PFSK-1 (cell line): Measurements from ENCODE around the gene GSDMA.

ENCODE experiments used
- POLR2AphosphoS5 ChIP-seq: IDR thresholded peaks from 2 replicates; pipeline ENCODE4 v1.6.1; 2012; ENCODE audit warnings: low read depth, mild to moderate bottlenecking, control low read depth, low read length, moderate library complexity
- REST ChIP-seq, 2 experiments: IDR thresholded peaks; 2 replicates each; pipeline versions ENCODE4 v1.6.1 to v1.8.0; 2011 to 2012; ENCODE audit warnings: low read depth in 2 of 2, low read length in 2 of 2, control low read depth in 1 of 2, inconsistent platforms in 1 of 2, mild to moderate bottlenecking in 1 of 2, moderate library complexity in 1 of 2; ENCODE audit not compliant: insufficient read depth in 1 of 2
- TAF1 ChIP-seq: IDR thresholded peaks from 2 replicates; pipeline ENCODE4 v1.6.1; 2012; ENCODE audit warnings: low read length, control low read depth, borderline replicate concordance; ENCODE audit not compliant: insufficient read depth

GRCh38 chr17:39996162-39996561, 33.4 kb downstream of the GSDMA start:
- TF ChIP-seq POLR2AphosphoS5 (no peak), TAF1 (no peak), REST (IDR thresholded peaks at IDR 0.05; ENCODE audit: insufficient read depth in 1 of 2, low read depth in 2 of 2, low read length in 2 of 2) (no peak)
